HPDE6-E6E7 (cell line): Measurements from ENCODE around the gene ATE1.

Experiments
- DNase-seq: peaks from one replicate; pipeline ENCODE4 v3.0.0; 2011; ENCODE audit warnings: missing footprints; ENCODE audit errors: extremely low spot score

The ATE1 gene

DNA sequence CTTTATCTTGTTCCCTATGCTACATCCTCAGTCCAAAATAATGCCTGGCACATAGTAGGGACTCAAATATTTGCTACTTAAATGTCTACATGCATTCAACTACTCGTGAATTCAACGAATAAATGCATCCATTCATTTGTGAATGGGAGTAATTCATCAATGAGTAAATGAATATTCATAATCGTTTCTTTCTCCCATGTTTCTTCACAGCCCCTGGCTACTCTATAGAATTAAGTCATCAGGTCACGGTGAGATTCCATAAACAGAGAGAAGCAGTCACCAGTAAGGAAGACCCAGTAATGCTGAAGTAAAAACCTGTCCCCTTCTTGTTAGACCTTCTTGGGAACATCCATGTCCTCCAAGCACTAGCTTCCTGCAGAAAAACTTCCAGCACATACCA lies 48.4 kb downstream of the ATE1 start:
- DNase-seq = no peak

DNA sequence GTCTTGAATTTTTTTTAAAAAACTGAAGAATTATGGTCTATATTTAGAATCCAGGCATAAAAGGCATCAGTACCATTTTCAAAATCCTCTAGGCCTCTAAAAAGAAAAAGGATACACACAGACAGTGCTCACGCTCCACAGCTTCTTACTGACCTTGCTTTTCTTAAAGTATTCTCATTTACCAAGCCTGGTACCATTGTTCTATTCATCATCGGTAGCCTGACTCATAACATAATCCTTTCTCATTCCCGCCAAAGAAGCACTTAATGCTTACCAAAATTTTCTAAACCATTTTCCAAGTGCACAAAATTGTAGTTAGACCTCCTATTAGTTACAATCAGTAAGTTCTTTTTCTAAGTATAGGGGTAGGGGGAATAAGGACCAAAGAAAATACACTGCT lies 54.6 kb downstream of the ATE1 start:
- DNase-seq = no peak

DNA sequence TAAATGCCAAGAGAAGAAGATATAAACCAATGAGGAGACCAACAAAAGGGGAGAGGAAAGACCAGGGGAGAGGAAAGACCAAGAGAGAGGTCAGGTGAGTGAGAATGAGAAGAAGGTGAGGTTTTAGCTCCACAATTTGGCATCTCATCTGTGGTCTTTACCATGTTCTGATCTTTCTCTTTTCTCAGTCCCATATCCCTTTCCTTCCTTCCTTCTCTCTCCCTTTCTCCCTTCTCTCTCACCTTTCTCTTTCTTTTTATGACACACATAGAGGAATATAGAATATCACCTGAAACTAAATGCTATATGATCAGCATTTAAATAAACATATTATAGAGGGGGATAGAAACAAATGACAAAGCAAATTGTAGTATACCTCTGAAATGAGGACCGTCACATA lies 57.4 kb downstream of the ATE1 start:
- no peak for DNase-seq

DNA sequence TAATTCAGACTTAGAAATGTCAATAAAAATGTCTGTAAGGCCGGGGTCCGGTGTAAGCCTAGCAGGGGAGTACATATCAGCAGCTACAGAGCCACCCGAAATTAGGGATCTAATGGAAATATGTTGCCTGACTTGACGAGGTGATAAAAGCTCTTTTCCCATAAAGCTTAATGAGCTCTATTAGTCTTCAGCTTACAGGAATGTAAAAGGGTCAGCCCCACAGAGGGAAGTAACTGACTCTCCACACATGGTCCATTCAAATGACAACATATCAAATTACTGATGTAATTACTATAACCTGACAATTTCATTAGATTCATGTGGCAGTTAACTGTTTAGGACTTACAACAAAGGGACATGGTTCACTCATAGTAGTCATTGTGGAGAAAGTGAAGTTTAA lies 62.3 kb downstream of the ATE1 start:
- DNase-seq = no peak

DNA sequence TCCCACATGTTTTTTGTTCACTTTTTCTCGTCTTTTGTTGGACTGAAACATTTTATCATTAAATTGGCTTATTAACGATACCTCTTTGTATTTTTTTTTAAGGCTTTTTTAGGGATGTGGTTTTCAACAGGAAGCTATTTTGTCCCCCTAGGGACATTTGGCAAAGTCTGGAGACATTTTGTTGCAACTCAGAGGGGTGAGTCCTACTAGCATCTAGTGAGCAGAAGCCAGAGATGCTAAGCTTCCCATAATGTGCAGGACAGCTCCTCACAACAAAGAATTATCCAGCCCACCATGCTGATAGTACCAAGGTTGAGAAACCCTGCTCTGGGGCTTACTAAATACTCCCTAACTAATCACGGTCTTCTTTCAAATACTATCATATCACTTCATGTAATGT lies 63.2 kb downstream of the ATE1 start:
- DNase-seq = no peak

DNA sequence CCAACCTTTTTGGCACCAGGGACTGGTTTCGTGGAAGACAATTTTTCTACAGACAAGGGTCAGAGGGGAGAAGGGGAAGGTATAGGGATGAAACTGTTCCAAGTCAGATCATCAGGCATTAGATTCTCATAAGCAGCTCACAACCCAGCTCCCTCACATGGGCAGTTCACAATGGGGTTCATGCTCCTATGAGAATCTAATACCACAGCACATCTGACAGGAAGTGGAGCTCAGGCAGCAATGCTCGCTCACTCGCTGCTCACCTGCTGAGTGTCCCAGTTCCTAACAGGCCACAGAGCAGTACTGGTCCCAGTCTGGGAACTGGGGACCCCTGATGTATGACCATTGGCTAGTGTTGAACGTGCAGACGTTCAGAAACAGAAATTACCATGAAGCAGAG lies 63.7 kb downstream of the ATE1 start:
- no peak for DNase-seq

DNA sequence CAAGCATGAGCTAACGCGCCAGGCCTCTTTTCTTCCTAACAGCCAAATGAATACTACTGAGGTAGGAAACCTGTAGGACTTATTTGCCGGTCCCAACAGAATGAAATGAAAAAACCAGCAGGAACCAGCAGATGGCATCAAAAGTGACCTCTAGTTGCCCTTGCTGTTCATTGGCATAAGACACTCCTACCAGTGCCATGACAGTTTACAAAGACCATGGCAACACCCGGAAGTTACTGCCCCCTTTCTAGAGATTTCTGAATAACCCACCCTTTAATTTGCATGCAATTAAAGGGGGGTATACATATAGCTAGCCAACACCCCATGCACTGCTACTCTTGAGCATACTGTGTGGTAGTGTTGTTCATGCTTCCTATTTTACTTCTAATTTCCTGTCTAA lies 65.2 kb downstream of the ATE1 start:
- DNase-seq = no peak

DNA sequence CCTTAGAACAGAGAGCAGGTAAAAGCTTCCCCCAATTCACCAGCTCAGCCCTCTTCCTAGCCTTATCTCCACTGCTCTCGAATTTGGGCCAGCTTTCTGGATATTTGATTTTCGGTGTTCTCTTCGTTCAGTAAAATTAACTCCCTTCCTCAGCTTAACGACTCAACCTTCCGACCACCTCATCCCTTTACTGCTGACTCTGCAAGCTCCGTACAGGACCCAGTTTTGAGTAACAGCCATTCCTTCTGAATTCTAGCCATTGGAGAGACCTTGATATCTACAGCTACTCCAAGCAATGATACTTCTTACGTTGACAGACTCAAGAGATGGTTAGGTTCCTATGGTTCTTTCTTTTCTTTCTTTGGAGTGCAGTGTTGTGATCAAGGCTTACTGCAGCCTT lies 65.8 kb downstream of the ATE1 start:
- no peak for DNase-seq

DNA sequence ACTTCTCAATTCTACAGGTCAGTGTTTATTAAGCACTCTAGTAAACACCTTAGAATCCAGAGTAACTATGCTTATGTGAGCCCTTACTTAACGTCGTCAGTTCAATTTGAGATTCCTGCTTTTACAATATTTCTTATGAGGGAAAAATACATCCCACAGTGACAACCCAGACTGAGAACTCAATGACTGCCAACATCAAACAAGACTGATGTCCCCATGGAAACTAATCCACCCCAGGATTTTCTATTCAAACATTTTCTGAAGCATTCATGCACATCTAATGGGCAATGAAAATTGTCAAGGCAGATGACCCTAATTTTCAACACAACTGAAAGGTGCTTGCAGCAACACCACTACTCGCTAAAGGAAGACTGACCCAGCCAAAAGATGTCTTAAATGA lies 67.0 kb downstream of the ATE1 start:
- DNase-seq = no peak

DNA sequence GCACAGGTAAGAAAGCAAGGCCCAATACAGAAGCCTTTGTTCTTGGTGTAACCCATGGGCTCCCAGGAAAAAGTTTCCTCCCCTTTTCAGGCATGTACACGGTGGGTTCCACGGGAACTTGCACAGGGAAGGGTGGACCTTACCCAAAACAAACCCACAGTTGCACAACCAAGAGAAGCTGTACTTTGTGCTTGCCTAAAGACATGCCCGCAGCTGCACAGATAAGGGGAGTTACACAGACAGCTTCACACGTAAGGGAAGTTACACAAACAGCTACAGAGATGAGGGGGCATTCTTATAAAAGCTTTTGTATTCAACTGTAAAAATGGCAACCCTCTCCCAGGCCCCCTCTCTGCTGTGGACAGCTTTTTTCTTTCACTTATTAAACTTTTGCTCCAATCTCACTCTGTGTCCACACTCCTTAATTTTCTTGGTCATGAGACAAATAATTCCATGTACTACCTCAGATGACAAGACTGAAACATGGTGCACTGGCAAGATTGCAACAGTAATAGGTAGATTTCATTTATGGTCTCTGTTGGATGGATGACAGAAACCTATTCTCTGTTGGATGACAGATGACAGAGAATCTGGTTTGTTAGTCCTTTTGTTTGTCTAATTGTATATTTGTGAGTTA lies 72.9 kb downstream of the ATE1 start:
- DNase-seq = no peak

DNA sequence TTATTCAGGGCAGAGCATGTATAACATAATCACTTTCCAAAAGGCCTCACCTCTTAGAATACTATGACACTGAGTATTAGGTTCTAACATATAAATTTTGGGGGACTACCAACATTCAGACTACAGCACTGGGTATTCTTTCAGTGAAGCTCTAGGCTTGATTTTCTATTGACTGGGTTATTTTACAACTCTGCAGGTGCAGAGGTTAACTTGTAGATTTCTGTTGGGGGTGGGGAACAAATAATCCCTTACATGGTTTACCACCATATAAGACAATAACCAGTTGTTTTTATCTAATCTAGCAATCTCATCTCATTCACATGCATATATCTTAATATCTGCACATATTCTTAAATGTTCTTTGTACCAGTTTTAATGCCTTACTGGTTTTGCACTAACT lies 73.9 kb downstream of the ATE1 start:
- DNase-seq = no peak

DNA sequence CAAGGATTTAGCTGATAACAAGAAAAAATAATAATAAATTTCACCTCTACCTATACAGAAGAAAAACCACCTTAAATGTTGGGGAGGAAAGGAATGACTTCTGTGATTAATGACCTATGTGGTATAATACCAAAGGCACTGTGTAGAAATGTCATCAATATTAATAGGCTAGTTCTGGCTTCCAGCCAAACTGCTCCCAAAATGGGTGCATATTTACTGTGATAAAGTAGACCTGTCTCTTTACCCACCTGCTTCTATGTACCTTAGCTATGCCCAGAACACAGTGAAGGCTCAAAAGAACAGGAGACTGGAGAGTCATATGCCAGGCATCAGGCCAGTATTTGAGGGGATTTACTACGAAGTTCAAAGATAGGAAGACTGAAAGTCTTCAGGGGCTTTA lies 76.0 kb downstream of the ATE1 start:
- no peak for DNase-seq

DNA sequence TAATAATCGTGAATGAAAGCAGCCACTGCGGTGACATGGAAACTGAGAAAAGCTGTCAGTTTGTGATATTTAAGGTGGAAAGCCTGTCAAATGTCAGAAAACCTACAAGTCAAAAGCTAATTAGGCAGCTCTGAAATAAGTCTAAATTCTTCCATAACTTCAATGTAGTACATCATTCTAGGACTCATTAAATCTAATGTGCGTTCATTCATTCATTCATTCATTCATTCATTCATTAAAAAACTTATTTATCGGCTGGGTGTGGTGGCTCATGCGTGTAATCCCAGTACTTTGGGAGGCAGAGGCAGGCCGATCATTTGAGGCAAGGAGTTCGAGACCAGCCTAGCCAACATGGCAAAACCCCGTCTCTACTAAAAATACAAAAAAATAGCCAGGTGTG lies 79.7 kb downstream of the ATE1 start:
- DNase-seq = no peak

DNA sequence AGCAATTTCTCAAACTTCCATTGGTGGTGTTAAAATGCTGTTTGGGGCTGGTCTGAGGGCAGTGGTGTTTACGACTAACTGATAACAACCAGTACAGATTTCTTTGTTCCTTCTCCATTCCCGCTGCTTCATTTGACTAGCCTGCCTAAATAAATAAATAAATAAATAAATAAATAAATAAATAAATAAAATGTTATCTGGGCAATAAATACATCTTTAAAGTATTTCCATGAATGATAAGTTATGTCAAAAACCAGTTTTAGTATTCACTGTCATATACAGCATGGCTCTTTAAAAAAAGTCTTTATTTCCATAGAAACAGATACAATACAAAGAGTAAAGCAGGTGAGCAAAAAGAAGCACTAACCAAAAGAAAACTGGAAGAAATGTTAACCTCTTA lies 81.3 kb downstream of the ATE1 start:
- no peak for DNase-seq

DNA sequence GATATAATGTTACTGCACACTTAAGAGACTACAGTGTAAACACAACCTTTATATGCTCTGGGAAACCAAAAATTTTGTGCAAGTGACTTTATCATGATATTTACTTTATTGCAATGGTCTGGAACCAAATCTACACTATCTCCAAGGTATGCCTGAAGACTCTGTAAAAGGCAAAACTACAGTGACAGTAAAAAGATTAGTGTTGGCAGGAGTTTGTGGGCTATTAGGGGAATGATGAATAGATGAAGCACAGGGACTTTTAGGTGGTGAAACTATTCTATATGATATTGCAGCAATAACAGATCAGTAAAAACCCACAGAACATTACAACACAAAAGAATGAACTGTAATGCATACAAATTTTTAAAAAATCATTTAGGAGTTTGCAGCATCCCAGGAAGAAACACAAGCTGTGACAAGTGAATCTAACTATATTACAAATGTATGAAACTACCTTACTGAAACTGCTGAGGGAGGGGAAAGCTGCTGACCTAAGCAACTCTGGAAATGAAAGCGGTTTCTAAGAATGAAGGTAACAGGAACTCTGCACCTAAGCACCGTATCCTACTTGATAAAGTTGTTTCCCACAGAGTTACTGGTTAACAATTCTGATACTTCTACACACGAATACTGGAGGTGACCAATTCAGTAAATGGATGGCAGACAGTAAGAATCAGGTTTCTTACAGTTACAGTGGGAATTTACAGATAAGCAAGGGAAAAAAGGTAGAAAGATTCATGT lies 82.6 kb downstream of the ATE1 start:
- DNase-seq = no peak

DNA sequence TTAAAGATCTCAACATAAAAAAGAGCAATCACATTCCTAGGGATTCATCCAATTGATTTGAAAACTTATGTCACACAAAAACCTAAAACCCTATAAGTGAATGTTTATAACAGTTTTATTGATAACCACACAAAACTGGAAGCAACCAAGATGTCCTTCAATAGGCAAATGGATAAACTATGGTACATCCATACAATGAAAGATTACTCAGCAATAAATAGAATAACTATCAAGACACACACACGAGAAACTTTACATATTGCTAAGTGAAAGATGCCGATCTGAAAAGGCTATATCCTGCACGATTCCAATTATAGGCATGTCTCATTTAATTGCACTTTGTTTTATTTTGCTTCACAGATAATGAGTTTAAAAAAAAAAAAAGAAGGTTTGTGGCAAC lies 83.3 kb downstream of the ATE1 start:
- DNase-seq = no peak

DNA sequence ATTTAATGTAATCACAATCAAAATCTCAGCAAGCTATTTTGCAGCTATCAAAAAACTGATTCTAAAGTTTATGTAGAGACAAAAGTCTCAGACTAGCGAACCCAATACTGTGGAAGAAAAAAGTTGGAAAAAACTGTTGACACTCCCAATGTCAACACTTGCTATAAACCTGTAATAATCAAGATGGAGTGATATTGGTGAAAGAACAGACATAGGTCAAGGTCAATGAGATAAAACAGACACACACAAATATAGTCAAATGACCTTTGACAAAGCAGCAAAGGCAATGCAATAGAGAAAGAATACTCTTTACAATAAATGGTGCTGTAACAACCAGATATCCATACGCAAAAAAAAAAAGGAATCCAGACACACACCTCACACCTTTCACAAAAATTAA lies 84.5 kb downstream of the ATE1 start:
- DNase-seq = no peak

DNA sequence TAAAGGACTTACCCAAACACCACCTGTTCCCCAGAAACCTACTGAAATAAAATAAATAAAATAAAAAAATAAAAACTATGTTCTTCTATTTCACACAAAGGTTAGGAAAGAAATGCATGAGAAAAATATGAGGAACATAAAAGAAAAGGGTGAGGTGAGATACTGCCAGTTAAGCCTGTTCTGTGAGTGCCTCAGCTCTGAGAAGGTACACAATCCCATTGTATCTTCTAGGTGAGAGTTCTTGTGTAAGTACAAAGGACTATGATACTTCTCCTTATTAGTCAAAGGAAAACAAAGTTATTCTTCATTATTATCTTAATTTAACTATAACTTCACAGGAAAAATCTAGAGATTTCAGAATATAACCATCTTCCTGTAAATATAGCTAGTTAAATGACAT lies 86.0 kb downstream of the ATE1 start:
- no peak for DNase-seq

DNA sequence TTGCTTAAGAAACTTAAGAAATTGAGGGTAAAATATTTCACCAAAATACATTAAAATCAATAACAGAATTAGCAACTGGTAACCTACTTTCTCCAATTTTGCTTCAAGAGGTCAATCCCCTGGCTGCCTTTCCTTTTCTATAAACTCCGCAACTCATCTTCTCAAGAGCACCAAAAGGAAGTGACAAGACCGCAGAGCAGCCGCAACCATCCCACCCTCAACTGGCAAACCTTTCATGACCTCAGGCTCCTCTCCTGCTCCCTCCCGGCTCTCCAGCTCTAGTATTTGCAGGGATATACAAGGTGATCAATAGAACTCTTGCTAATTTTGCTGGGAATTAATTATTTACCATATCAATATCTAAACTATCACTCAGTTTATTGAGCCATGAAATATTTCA lies 88.9 kb downstream of the ATE1 start:
- no peak for DNase-seq

DNA sequence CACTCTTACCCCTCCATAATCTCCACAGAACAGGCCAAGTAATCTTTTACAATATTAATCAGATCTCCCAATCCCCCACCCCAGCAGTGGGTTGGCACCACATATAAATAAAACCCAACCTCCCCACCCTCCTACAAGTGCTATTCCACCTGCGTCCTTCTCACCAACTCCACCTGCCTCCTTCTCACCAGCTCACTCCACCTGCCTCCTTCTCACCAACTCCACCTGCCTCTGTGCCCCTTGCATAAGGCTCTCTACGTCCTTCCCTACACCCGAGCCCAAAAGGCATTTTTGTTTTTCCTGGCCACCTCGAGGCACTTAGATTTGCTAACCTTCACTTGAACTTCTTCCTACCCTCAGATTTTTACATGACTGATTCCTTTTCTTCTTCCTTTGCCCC lies 89.7 kb downstream of the ATE1 start:
- DNase-seq = no peak

DNA sequence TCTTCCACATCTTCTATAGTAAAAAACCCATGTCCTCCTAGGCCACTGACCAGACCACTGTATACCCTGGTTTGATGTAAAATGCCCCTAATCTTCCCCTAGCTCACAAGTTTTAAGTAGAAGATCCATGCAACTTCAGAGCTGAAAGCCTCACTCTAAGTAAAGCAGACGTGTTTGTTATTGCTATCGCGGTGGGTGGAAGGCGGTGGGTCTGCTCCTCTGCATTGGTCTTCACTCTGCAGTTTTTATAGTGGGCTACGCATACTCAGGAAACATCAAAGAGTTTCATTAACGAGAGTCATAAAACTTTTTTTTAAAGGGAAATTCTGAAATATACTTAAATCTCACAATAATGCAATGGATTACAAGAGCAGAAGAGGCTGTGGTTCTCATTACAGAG lies 91.7 kb downstream of the ATE1 start:
- DNase-seq = no peak

DNA sequence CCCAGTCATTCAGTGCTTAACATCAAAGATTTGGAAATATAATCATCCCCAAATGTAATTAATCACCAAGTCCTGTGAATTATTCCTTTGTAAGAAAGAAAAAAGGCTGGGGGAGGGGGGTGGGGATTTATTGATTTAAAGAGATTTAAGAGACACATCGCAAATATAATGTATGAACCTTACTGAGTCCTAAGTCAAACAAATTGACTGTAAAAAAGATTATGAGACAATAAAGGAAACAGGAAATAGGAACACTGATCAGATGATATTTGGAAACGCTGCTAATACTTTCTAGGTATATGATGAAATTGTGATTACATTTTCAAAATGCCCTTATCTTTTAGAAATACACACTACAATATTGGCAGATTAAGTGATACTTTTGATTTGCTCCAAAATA lies 92.5 kb downstream of the ATE1 start:
- no peak for DNase-seq

DNA sequence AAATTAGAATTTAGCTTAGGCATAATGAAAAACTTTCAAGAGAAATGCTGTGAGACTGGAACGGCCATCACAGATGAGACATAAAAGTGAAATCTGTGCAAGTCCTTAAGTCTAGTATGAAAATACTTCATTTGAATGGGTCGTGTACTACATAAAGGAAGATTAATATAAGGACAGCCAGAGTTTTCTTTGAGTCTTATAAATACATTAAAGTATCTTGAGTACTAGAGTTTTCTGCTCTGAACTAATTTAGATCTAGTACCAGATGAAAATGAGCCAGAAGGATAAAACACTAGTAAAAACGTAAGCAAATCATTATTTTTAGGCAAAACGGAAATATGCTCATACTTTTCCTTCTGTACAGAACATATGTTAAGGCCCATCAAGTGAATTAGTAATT lies 93.1 kb downstream of the ATE1 start:
- DNase-seq = no peak

DNA sequence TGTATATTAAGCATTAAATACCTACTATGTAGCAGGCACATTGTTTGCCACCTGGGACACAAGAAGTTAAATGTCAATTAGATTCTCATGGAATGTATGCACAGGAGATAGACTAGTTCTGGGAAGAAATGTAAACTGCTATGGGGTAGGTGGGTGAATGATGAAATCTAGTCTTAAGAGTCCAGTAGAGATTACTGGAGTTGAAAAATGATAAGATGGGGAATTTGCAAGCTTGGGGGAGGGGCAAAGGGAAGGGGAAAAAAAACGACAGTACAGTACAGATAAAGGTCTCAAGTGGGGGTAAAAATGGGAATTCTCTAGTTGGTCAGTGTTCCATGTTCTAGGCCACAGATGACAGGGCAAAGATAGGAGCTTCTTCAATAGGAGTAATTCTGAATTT lies 94.4 kb downstream of the ATE1 start:
- no peak for DNase-seq
